ENCODE results near the gene C1QTNF5. TPM values are rescaled to one million over a fixed set of nuclear protein-coding genes. Genes with fewer than 3 reads are reported as not detected.

Gene C1QTNF5
- total and polyA plus RNA-seq, 2 donors (not counting 1 experiment from before 2014, with no cell fraction given) = not detected

DNA sequence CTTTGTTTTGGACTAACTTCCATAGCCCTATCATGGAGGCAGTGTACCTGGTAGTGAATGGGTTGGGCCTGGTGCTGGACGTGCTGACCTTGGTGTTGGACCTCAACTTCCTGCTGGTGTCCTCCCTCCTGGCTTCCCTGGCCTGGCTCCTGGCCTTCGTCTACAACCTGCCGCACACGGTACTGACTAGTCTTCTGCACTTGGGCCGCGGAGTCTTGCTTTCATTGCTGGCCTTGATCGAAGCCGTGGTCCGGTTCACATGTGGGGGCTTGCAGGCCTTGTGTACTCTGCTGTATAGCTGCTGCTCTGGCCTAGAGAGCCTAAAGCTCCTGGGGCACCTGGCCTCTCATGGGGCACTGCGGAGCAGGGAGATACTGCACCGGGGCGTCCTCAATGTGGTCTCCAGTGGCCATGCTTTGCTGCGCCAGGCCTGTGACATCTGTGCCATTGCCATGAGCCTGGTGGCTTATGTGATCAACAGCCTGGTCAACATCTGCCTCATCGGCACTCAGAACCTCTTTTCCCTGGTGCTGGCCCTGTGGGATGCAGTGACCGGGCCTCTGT, 5.5 kb downstream of the C1QTNF5 start:
- Histone ChIP-seq H3K27me3 (replicated peaks in 1 of 4; ENCODE audit: control extremely low read depth in 1 of 4, control insufficient read depth in 3 of 4, insufficient read depth in 4 of 4, low read length in 3 of 4) (peaks cover 0 to 18% (median 13%) of the 10 kb centered on the region in 4 experiments), H3K36me3 (replicated peaks in 1 of 2; ENCODE audit: control extremely low read depth in 1 of 2, control insufficient read depth in 1 of 2, extremely low read depth in 1 of 2, insufficient read depth in 2 of 2, low read length in 1 of 2) (peaks cover 0 to 2% of the 10 kb centered on the region in 2 experiments), H3K9me3 (ENCODE audit: control extremely low read depth in 1 of 3, control insufficient read depth in 2 of 3, insufficient read depth in 1 of 3, low read length in 2 of 3) (no peaks in the 10 kb centered on the region), H3K79me2 (ENCODE audit: control insufficient read depth, insufficient read depth, low read length) (peaks cover 14% of the 10 kb centered on the region), H2AFZ (ENCODE audit: insufficient read depth, low read depth, low read length, poor library complexity, severe bottlenecking) (peak overlapping the region; percentile 90), H3K4me3 (ENCODE audit: control extremely low read depth in 1 of 5, extremely low read depth in 1 of 5, insufficient read depth in 1 of 5, low read depth in 2 of 5, low read length in 4 of 5) (peak overlapping the region; percentile 74 to 94 (median 88)), H3K4me2 (replicated peaks; ENCODE audit: low read depth, low read length, poor library complexity, severe bottlenecking) (peak overlapping the region; percentile 87), H3K4me1 (ENCODE audit: control insufficient read depth in 2 of 2, insufficient read depth in 2 of 2, low read length in 2 of 2) (peaks cover 19 to 26% of the 10 kb centered on the region in 2 donors), H3K27ac (ENCODE audit: low read length in 2 of 2) (peak overlapping the region; percentile 59 to 83), H3K9ac (ENCODE audit: low read length) (peak overlapping the region; percentile 88), H4K20me1 (ENCODE audit: control insufficient read depth, insufficient read depth, low read length, poor library complexity, severe bottlenecking) (peaks cover 7% of the 10 kb centered on the region)
- peak overlapping the region; percentile 95 for H3K27ac Mint-ChIP-seq
- peaks cover 28% of the 10 kb centered on the region for H3K4me1 Mint-ChIP-seq
- H3K4me3 Mint-ChIP-seq = peak overlapping the region; percentile 99
- no peaks in the 10 kb centered on the region for H3K9me3 Mint-ChIP-seq (ENCODE audit: insufficient read depth)
- POLR2A ChIA-PET = interaction anchor here (1.0 to 1.1 kb wide), 2 partner anchors 13 to 14 kb away, joined by 3 read pairs; no protein-coding TSS in a partner anchor
- CTCF ChIA-PET = interaction anchor here (1.3 to 2.3 kb wide), 3 partner anchors 11 to 46 kb away, joined by 5 to 12 read pairs (median 6); partner anchors contain the start of gene USP2
- WGBS (ENCODE audit: insufficient coverage) = 86% methylated on average over 15 of the region's 15 CpGs
- peaks cover 17% of the 10 kb centered on the region for H3K27me3 Mint-ChIP-seq
- no peak for DNase-seq
- intact Hi-C loops (cut with micrococcal nuclease) = loop anchor here (2.0 kb wide), 1 partner anchor 22 kb away; no protein-coding TSS in a partner anchor
- ATAC-seq (ENCODE audit: low read depth) = no peak
- no peak for TF ChIP-seq EZH2 (IDR thresholded peaks at IDR 0.05; ENCODE audit: borderline replicate concordance, insufficient read depth, low read depth, low read length, poor library complexity, severe bottlenecking)
- TF ChIP-seq CTCF (IDR thresholded peaks at IDR 0.05) = no peak

Data from B cell (primary cell).